Skin of body (tissue), 2 donors: ENCODE results near the gene DDR2. TPM values are rescaled to one million over a fixed set of nuclear protein-coding genes. Genes with fewer than 3 reads are reported as not detected.

Experiments
- DNase-seq: peaks from one replicate; lab custom pipeline; 2025; lab: John Stamatoyannopoulos, UW
- total RNA-seq: library from RNA; depleted of rRNA; stranded (reverse); fragments of >200 nt; gene quantifications from one replicate; pipeline ENCODE4 v1.2.3, GENCODE V29; 2014

DDR2 gene
- total RNA-seq, 1 donor from 2014 or later, result 61.7 TPM

DNA sequence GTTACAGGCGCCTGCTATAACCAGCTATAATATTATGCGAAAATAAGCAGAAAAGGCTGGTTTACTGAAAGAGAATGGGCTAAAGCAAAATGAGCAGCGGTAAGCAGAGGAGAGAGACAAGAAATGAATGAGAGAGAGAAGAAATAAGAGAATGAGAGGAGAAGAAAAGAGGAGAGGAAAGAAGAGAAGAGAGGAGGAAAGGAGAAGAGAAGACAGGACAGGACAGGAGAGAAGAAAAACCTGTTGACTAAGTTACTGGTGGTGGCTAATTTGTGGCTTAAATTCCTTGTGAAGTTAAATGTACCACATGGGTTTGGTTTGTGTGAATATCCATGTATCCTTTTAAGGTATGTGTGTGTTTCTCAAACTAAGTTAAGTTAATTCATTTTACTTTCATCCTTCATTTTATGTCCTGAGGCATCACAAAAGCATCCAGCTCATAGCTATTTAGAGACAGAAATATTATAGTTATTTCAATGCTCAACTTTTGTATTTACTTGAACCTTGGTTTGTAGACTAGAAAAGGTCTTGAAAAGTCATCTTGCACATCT lies 3.1 kb upstream of the DDR2 start:
- DNase-seq, result no peak

DNA sequence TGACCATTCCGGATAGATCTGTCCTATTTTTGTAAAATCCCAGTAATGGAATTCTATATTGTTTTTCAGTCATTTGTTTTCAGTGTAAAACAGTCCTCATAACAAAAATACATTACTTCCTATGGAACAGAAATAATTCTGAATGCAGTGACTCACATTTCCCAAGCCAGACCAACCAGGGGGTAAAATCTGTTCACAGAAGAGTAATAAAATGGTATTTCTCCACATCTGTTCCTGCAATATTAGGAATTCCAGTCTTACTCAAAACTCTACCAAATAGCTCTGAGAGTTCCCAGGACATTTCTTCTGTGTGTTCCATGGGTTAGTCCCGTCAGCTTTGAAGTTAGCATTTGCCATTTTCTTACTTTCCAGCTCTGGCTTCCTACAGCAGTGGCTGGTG lies 2.6 kb upstream of the DDR2 start:
- peak; percentile 85 for DNase-seq

DNA sequence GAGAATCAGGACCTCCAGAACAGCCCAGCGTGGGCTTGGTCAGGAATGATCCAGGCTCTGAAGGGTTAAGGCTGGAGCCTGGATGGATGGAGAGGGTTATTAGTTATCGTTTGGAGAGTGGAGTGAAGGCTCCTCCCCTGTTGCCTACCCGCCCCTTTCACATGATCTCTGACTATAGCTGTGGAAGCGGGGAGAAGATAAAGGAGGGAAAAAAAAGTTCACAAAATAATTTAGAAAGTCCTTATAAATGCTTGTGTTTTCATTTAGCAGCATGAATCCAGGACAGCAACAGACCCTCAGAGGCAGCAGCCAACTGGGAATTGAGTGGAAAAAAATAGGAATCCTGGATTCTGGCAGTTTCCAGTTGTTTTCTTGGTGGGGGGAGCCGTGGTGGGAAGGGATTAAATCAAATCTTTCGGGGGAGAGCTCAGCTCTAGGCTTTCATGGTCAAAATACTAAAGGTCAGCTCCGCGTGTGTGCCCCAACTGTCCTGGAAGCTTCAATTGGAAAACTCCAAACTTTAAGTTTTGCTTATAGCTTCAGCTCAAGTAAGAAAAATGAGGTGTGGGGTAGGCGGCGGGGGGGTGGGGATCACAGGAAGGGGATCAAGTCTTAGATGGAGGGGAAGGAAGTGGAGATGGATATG lies 595 bp upstream of the DDR2 start:
- peak; percentile 76 for DNase-seq

DNA sequence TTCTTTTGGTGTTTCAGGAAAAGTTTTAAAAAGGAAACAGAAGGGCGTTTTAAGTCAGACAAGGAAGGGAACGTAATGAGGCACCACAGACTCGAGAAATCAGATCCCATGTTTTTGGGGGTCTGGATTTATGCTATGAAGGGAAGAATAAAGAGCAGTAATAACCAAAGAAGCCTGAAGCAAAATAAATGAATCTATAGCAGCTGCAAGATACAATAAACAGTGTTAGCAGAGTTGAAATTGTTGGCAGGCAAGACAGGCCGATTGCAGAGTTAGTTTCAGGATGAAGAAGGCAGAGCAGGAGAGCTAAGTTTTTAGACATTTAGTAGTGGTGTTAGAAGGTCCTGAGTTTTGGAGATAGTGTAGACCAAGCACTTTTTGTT lies 425 bp downstream of the DDR2 start:
- peak; percentile 53 for DNase-seq

DNA sequence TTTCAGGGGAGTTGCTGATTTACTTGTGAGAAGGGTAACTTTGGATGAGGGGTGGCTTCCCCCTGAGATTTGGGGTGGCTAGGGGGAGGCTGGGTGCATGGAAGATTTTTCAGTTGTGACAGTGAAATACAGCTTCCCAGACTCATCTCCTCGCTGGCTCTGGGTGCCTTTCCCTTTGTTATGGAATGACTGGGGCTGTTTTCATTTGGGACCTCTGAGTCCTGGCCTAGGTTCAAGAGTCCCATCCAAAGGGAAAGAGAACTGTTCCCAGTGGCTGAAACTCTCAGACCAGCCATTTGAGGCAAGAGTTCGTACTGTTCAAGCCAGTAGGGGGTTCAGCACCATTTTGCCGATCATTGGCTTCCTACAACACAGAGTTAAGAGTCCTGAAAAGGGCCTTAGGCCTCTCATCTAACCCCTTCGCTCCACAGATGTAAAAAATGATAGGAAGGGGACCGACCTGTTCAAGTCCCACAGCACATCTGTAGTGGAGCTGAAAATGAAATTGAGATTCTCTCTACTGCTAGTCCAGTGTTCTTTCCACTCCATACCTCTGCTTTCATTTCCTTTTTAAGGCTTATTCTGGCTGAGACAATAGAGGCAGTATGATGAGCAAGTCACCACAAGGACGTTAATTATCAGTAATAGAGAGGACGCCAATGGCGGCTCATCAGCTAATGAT lies 958 bp downstream of the DDR2 start:
- DNase-seq, result peak; percentile 32

DNA sequence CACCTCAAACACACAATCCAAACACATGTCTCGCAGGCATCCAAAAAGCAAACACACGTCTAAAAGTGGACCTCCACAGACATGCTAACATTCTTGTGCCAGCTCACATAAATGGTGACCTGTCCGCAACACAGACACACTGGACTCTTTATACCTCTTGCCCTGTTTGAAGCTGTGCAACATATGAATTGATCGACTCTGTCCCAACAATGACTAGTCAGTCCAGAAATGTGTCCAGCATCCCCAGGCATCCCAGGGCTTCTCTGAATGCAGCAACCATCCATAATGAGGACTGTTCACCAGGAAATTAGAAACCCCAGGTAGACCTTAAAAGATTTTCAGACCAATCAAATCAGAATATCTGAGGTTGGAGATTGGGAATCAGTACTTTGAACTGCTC lies 3.2 kb downstream of the DDR2 start:
- no peak for DNase-seq

DNA sequence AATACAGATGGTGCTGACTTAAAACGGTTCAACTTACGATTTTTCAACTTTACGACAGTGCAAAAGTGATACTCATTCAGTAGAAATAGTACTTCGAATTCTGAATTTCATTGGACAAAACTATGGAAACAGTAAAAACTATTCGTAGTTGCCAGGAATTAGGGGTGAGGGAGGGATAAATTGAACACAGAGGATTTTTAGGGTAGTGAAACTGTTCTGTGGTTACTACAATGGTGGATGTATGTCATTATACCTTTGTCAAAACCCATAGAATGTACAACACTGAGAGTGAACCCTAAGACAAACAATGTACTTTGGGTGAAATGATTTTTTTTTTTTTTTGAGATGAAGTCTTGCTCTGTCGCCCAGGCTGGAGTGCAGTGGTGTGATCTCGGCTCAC lies 7.5 kb downstream of the DDR2 start:
- no peak for DNase-seq

DNA sequence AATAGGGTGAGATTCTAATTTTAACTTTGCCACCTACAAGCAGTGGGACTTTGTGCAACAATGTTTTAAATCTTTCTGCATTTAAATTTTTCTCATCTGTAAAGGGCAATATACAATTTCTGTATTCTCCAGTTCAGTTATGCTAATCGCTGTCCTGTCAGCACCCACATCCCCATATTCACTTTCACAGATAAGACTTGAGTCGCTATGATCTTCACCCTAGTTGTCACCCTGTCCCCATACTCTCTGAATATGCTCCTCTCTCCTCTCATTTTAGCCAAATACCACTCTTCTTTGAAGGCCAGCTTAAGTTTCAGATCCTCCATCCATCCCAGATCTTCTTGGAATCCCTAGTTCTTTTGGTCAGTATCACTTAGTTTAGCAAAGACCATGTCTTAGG lies 8.8 kb downstream of the DDR2 start:
- no peak for DNase-seq

DNA sequence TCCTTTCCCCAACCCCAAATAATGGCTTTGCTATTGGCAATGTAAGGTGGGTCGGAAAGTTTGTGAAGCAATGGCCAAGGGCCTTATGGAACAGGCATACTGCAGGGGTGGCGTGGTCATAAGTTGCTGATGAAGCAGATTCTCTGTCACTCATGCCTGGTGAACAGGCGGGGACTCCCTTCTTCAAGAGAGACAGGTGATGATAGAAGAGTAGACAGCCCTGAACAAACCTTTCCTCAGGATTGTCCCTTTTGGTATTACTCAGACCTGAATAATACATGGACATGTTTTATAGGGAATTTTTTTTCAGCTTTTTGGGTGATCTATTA lies 12.7 kb downstream of the DDR2 start:
- no peak for DNase-seq

DNA sequence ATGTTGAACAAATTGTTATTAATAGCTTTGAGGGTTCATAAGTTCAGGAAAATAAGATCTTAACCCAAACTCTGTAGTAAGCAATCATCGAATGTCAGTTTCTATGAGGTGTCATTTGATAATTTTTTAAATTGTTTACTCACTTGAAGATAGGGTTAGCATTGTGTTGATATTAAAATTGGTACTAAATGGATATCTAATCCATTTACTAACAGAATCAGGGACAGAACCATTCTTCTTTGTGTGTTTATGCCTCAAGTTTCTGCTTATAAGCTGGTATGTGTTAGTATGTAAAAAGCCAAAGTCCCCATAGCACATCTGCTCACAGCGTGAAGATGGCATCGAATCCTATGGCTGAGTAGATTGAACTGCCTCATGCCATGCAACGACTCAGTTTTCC lies 13.4 kb downstream of the DDR2 start:
- DNase-seq, result no peak

DNA sequence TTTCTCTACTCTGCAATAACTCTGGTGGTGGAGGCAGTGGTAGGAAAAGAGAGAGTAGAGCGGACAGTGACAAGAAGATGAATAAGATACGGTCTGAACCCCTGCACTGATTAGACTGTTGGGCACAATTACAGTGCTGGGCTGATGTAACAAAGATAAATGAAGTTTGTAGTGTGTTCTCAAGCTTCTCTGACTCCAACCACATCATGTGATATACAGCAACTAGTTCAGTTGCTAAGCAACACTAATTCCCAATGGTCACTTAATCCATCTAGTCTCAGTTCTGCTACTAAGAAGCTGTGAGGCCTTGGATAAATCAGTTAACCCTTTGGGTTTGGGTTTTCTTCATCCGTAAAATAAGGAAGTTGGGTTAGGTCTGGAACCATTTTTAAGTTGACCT lies 17.3 kb downstream of the DDR2 start:
- DNase-seq, result no peak

DNA sequence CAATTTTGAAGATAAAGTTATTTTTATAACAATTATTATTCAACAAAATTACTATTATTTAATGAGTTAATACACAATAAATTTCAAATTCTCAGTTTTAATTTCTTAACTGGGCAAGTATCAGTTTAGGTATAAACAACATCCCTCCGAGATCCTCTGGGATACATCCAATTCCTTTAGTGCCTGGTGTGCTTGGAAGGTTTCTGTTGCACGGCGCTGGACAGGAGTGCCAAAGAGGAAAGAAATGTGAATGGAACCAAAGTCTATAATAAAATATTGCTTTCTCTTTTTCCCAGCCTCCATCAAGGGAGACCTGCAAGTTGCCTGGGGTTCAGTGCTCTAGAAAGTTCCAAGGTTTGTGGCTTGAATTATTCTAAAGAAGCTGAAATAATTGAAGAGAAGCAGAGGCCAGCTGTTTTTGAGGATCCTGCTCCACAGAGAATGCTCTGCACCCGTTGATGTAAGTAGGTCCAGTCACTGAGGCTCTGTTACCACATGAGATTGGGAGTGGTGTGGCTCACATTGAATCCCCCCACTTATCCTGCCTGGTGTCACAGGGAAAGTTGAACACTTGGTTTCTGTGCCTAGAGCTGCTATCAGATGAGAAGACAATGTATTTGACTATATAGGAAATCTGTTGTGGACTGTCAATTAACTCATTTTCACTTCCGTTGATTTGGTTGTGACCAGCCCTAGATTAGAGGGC lies 22.8 kb downstream of the DDR2 start:
- no peak for DNase-seq

DNA sequence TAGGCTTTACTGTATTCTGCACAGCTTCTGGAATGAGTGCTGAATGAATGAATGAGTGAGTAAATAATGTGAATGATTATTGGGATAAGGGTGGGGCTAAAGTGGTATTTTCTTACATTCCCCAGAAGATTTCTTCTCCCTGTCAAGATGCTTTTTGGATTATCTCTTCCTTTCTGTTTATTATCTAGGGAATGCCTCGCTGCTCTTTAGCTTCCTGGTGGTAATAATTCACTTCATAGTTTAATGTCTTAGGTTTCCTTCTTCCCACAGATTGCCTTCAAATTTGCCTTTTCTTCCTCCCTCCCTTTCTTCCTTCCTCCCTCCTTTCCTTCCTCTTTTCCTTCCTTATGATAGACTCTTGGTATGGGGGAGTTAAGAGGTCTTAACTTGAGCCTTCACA lies 24.0 kb downstream of the DDR2 start:
- DNase-seq, result no peak

DNA sequence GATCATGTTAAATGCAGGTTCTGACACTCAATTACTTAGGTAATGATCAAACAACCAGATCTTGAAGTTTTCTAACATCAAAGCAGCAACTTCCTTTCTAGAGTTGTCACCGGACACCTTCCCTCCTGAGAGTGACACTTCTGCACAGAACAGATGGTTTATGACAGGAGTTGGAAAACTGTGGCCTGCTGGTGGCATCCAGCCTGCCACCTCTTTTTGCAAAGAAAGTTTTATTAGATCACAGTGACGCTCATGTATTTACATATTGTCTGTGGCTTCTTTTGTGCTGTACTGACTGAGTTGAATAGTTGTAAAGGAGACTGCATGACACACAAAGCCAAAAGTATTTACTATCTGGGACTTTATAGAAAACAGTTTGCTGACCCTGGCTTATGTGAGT lies 28.3 kb downstream of the DDR2 start:
- DNase-seq, result no peak

DNA sequence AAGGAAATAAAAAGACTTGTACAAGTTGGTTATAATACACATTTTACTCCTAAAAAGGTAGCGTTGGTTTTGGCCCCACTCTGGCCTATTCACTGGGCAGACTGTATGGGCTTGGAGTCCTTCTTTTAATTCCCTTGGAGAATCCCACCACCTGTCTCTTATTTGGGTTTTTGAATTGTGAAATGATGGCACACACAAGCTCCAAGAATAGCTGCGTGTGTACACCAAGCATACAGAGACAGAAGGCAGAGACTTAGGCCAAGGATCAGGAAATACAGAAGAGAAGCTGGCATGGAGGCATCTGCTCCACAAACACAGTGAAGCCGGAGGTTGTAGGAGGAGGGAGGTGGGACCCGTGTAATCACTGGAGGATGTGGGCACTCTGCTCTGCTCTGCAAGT lies 29.1 kb downstream of the DDR2 start:
- no peak for DNase-seq

DNA sequence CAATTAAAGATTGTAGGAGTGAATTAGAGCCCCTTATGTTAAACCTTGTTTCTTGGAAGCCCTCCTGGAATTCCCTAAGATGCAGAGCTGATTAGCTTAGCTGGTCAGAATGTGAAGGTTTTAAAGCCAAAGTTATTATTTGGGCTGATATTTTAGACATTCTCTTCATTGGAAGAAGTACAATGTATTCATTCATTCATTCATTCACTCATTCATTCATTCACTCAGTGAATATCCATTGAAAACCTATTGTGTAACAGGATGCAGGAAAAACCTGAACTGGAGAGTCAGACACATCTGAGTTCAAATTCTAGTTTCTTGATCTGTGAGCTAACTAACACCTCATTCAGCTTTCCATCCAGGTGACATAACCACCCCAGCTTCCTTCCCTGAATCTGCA lies 29.7 kb downstream of the DDR2 start:
- DNase-seq, result no peak

DNA sequence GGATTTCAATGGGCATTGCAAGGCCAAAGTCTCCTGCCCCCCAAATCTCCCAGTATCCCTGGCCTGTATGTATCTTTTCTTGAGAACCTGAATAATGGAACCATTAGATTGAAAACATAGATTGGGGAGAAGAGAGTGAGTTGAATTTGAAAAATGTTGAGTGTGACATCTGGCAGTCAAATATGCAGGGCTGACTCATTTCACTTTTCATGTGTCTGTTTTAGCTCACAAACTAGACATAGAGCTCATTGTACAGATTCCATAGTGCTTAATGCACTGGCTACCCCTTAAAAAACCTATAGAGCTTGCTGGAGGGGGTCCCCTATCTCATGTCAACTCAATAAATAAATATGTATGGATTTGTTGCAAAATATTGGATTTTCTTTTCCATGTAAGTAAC lies 30.8 kb downstream of the DDR2 start:
- peak; percentile 24 for DNase-seq

DNA sequence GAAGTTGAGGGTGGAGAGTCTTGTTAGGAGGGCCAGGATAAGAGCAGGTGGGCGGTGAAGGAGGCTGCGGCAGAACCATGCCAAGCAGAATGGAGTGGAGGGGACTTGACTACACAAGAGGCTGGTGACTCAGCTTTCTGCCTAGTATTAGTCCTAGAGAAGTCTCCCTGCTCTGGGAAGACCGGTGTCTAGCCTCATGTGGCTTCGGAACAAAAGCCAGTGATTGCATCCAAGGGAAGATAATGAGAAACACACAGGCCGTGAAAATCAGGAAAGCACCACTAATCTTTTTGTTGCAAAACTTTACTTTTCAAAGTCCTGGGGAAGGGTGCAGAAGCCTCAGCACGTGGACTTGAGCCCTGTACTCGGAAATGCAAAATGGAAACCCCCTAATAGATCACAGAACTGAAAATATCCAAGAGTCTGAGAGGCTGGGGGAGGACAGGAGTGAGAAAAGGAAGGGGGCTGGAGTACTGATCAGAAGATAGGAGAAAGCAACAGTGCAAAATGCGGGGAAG lies 31.4 kb downstream of the DDR2 start:
- peak; percentile 23 for DNase-seq

DNA sequence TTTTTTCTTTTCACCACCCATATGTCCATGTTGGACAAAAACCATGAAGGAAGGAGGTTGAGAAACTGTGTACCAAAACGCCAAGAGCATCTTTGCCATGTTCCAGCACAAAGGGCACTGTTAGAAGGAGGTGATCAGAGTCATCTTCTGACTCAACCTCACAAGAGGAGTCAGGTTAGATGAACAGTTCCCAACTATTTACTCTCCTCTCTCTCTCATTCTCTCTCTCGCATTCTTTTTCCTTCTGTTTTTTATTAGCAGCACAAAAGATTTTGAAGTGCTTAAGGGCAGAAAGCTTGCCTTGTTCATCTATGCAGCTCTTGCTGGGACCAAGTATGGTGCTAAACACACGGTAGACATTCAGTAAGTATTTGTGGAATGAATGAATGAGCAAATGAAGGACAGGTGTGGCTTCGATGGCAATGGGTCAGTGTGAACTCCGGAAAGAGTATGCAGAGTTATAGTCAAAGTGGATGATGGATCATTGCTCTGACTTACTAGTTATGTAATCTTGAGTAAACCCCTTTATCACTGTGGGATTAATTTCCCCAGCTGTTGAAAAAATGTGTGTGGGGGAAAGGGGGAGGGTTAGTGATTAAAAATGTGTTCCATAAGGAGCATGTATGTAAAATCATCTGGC lies 33.9 kb downstream of the DDR2 start:
- peak; percentile 6 for DNase-seq

DNA sequence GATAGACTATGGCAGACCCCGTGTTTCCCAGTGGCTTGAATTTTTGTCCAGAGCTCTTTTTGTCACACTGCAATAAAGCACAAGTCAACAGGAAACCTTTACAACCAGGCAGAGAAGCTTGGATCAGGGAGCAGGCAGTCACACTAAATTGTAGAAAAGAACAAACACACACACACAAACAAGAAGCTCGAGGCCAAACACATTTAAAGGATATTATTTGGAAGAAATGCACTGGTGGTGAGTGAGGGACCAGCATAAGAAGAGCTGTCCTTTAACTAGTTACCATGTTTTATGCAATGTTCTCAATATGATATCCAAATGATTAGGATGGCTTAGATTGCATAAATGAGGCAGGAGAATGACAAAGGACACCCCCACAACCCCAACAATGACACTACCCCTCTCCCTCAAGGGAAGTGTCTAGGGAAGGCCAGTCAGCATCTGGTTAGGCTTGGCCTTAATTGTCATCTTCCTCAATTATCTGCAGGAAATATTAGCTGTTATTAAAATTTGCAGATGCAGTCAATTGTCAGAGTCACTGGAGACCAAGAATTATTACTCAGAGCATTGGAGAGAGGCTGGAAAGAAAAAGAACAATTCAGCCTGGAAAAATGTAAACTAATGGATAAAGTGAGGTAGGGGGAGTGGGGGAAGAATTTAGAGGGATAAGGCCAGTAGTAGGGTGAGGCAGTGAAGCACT lies 35.3 kb downstream of the DDR2 start:
- DNase-seq, result peak; percentile 3

DNA sequence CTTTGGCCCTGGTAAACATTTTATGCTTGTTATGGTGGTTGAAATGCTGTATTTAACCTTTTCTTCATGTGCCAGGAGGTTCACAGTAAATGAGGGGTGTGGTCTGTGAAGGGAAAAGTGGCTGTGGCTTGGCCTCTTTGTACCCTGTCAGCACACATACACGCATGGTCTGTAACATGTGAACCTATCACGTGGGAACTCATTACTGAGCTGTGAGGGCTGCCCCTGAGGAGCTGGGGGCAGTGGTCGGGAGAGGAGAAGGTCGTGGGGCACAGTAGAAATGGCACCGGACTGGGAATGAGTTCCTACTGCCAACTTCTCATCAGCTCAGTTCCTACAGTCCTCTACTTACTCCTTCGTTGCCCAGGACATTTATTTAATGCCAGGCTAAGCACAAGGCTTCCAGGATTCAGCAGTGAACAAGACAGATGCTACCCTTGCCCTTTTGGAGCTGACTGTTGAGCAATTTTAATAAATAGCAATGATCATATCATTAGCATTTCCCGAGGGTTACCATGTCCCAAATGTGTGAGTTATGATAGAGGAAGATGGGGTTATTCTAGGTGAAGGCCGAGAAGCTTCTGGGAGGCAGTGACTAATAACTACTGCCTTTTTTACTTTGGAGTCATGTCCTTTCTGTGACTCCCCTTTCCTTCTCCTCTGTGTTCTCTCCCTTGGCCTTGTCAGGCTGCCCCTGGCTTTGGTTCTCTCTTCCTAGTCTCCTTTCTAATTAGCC lies 38.8 kb downstream of the DDR2 start:
- no peak for DNase-seq
